Measurements from ENCODE around the gene PHAX. TPM values are rescaled to one million over a fixed set of nuclear protein-coding genes. Genes with fewer than 3 reads are reported as not detected.
"Not testable (repeated sequence)": the region's sequence is repeated elsewhere in the genome, so short reads cannot be mapped to it uniquely, and the experiment has no call there.

Gene PHAX
- total and polyA plus RNA-seq, 8 donors, result 5.0 to 17.8 (median 10.0) TPM

- DNase-seq (no peak), ATAC-seq (no peak), FAIRE-seq (no peak)
- Histone ChIP-seq H3K4me3 (no peak overlapping the region), H3K9me3 (no peaks in the 10 kb centered on the region), H3K27ac (no peak overlapping the region), H3K27me3 (no peaks in the 10 kb centered on the region), H3K36me3 (peaks cover 0 to 24% (median 12%) of the 10 kb centered on the region in 3 donors), H3K4me1 (no peaks in the 10 kb centered on the region)
- 95 to 96% methylated on average over 7 of the region's 7 CpGs for WGBS, 2 donors
- intact Hi-C loops (cut with DNase I), result no loop called here
- TF ChIP-seq CTCF (IDR thresholded peaks at IDR 0.05), result no peak
Measured at GRCh38 chr5:126613941-126614592, 13.3 kb downstream of the PHAX start.

GRCh38 chr5:126615286-126615685 is 14.5 kb downstream of the PHAX start:
- Histone ChIP-seq H3K27ac (no peak overlapping the region), H3K36me3 (peaks cover 0 to 22% (median 12%) of the 10 kb centered on the region in 3 donors), H3K9me3 (no peaks in the 10 kb centered on the region), H3K4me1 (no peaks in the 10 kb centered on the region), H3K4me3 (no peak overlapping the region), H3K27me3 (no peaks in the 10 kb centered on the region)
- intact Hi-C loops (cut with DNase I), result no loop called here
- DNase-seq (no peak), FAIRE-seq (no peak), ATAC-seq (no peak)
- no peak for TF ChIP-seq CTCF (IDR thresholded peaks at IDR 0.05)
- WGBS, 2 donors, result 78 to 87% methylated on average over 4 of the region's 4 CpGs

- FAIRE-seq; ATAC-seq; H3K4me3 ChIP-seq; H3K4me1 ChIP-seq; H3K27me3 ChIP-seq; DNase-seq; H3K9me3 ChIP-seq; H3K27ac ChIP-seq; intact Hi-C loops (cut with DNase I): not testable (repeated sequence)
- 96 to 99% methylated on average over 8 of the region's 8 CpGs for WGBS, 2 donors
- H3K36me3 ChIP-seq, result peaks cover 0 to 29% (median 16%) of the 10 kb centered on the region in 3 donors
Measured at GRCh38 chr5:126617603-126618002, 16.9 kb downstream of the PHAX start.

GRCh38 chr5:126619781-126620180 is 19.0 kb downstream of the PHAX start:
- H3K36me3 ChIP-seq, result peaks cover 0 to 34% (median 16%) of the 10 kb centered on the region in 3 donors
- H3K9me3 ChIP-seq, result no peaks in the 10 kb centered on the region
- no peak overlapping the region for H3K4me3 ChIP-seq
- FAIRE-seq (no peak), DNase-seq (no peak), ATAC-seq (no peak)
- no peaks in the 10 kb centered on the region for H3K4me1 ChIP-seq
- TF ChIP-seq CTCF (IDR thresholded peaks at IDR 0.05), result no peak
- intact Hi-C loops (cut with DNase I), result no loop called here
- H3K27me3 ChIP-seq, result no peaks in the 10 kb centered on the region
- 77 to 79% methylated on average over 2 of the region's 2 CpGs for WGBS, 2 donors
- H3K27ac ChIP-seq, result no peak overlapping the region

GRCh38 chr5:126624534-126624933 is 23.8 kb downstream of the PHAX start:
- WGBS, 2 donors, result 66 to 73% methylated on average over 4 of the region's 4 CpGs
- no peaks in the 10 kb centered on the region for H3K4me1 ChIP-seq
- peak overlapping the region in 1 of 4 donors; percentile 33 for H3K27ac ChIP-seq
- no peaks in the 10 kb centered on the region for H3K9me3 ChIP-seq
- H3K36me3 ChIP-seq, result peaks cover 0 to 25% (median 8%) of the 10 kb centered on the region in 3 donors
- FAIRE-seq (no peak), DNase-seq (no peak), ATAC-seq (no peak)
- H3K27me3 ChIP-seq, result no peaks in the 10 kb centered on the region
- no peak overlapping the region for H3K4me3 ChIP-seq
- TF ChIP-seq CTCF (IDR thresholded peaks at IDR 0.05), result no peak
- intact Hi-C loops (cut with DNase I), result no loop called here
